ENCODE measurements around the gene TTK.
"Not testable (repeated sequence)": the region's sequence is repeated elsewhere in the genome, so short reads cannot be mapped to it uniquely, and the experiment has no call there.

DNA sequence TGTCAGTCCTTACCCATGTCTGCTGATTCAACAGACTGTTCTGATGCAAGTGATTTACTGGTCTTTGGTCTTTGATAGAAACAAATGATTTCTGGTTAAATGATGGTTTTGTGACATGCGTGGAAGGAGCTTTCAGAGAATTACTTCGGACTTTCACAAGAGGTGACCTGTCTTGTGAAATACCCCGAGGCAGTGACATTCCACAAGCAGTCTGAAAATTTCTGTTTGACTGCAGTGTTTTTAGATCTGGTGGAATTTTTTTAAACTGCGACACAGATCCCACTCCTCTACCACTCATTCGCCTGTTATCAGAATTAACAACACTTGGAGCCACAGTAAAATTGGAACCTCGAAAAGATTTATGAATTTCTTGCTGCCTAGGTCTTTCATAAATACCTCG, 63.7 kb downstream of the TTK start:
- TF ChIP-seq, protein P1, sequence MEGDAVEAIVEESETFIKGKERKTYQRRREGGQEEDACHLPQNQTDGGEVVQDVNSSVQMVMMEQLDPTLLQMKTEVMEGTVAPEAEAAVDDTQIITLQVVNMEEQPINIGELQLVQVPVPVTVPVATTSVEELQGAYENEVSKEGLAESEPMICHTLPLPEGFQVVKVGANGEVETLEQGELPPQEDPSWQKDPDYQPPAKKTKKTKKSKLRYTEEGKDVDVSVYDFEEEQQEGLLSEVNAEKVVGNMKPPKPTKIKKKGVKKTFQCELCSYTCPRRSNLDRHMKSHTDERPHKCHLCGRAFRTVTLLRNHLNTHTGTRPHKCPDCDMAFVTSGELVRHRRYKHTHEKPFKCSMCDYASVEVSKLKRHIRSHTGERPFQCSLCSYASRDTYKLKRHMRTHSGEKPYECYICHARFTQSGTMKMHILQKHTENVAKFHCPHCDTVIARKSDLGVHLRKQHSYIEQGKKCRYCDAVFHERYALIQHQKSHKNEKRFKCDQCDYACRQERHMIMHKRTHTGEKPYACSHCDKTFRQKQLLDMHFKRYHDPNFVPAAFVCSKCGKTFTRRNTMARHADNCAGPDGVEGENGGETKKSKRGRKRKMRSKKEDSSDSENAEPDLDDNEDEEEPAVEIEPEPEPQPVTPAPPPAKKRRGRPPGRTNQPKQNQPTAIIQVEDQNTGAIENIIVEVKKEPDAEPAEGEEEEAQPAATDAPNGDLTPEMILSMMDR (IDR thresholded peaks at IDR 0.05; ENCODE audit: low read depth, low read length), result not testable (repeated sequence)
- TF ChIP-seq POLR2A (IDR thresholded peaks at IDR 0.05; ENCODE audit: extremely low read depth, insufficient read length); MAX (IDR thresholded peaks at IDR 0.05; ENCODE audit: low read depth, low read length); MYC (IDR thresholded peaks at IDR 0.05; ENCODE audit: low read depth, low read length): not testable (repeated sequence)
